K562 (cell line): ENCODE results near the gene PRPF8. TPM values are rescaled to one million over a fixed set of nuclear protein-coding genes. Genes with fewer than 3 reads are reported as not detected.

ENCODE experiments used
- EGR1 ChIP-seq: fragments of 450-650 bp; conservative IDR thresholded peaks from 2 replicates; pipeline ENCODE4 v1.6.1; 2017; ENCODE audit warnings: mild to moderate bottlenecking
- EP400 ChIP-seq: fragments of 450-650 bp; IDR thresholded peaks from 2 replicates; pipeline ENCODE4 v1.6.1; 2017; ENCODE audit warnings: antibody characterized with exemption, mild to moderate bottlenecking, moderate library complexity
- HDAC2 ChIP-seq: fragments of 450-650 bp; IDR thresholded peaks from 2 replicates; pipeline ENCODE4 v1.6.1; 2016; ENCODE audit warnings: mild to moderate bottlenecking
- HLTF ChIP-seq: fragments of 450-650 bp; IDR thresholded peaks from 2 replicates; pipeline ENCODE4 v1.6.1; 2016
- KAT8 ChIP-seq: fragments of 450-650 bp; IDR thresholded peaks from 2 replicates; pipeline ENCODE4 v1.6.1; 2016; ENCODE audit warnings: low read depth, mild to moderate bottlenecking
- LEF1 ChIP-seq: fragments of 450-650 bp; IDR thresholded peaks from 2 replicates; pipeline ENCODE4 v1.6.1; 2016; ENCODE audit warnings: mild to moderate bottlenecking
- POLR2H ChIP-seq: IDR thresholded peaks from 2 replicates; pipeline ENCODE4 v1.6.1; 2016; ENCODE audit warnings: missing genetic modification characterization, low read depth, mild to moderate bottlenecking, control low read depth, missing compliant biosample characterization, moderate library complexity
- RBM39 ChIP-seq: fragments of 200-400 bp; formaldehyde crosslinking; optimal IDR thresholded peaks from 2 replicates; pipeline ENCODE3; 2018; ENCODE audit warnings: low read depth, low read length
- REST ChIP-seq, 2 experiments: fragments of 450-650 bp; formaldehyde crosslinking in 1 of 2; IDR thresholded peaks; 2 replicates each; pipeline versions ENCODE4 v1.4.0 to v1.6.1; 2014 to 2020; ENCODE audit warnings: mild to moderate bottlenecking in 2 of 2, borderline replicate concordance in 1 of 2, low read depth in 1 of 2
- SNRNP70 ChIP-seq: fragments of 200-400 bp; formaldehyde crosslinking; optimal IDR thresholded peaks from 2 replicates; pipeline ENCODE3; 2017; ENCODE audit warnings: low read depth, low read length
- TSHZ1 ChIP-seq: fragments of 250-450 bp; sonication (Bioruptor Pico); IDR thresholded peaks from 2 replicates; pipeline ENCODE4 v1.4.0; 2020; ENCODE audit warnings: mild to moderate bottlenecking, moderate library complexity
- ZNF398 ChIP-seq: fragments of 250-450 bp; sonication (Bioruptor Pico); IDR thresholded peaks from 2 replicates; pipeline ENCODE4 v1.8.0; 2021; ENCODE audit warnings: moderate library complexity, mild to moderate bottlenecking, inconsistent platforms
- polyA plus RNA-seq, 8 experiments: library from polyadenylated mRNA; depleted of rRNA in 4 of 8; stranded (reverse) in 5 of 8; unstranded in 3 of 8; fragments of >200 nt; fragmentation: Nextera tagmentation in 2 of 8; fragmentation: Illumina TruSeq in 1 of 8; extraction: Ambion mirVana in 2 of 8; extraction: Trizol in 1 of 8; gene quantifications; 2 replicates each; pipeline versions ENCODE4 v1.2.1 to v1.2.3, GENCODE V29; 2011 to 2014; ENCODE audit warnings: inconsistent platforms in 1 of 8, missing spikeins in 1 of 8
- total RNA-seq, 7 experiments: library from RNA; depleted of rRNA in 6 of 7; stranded (reverse); fragments of >200 nt in 6 of 7; fragmentation: Illumina TruSeq in 2 of 7; extraction: Trizol in 2 of 7; gene quantifications; 2 replicates each; pipeline versions ENCODE4 v1.2.1 to v1.2.3, GENCODE V29; 2011 to 2021; ENCODE audit warnings: low replicate concordance in 1 of 7
- TF ChIP-seq, protein P1 (sequence below), 2 experiments: fragments of 250-450 bp in 1 of 2; fragments of 450-650 bp in 1 of 2; sonication (Bioruptor Pico) in 1 of 2; IDR thresholded peaks; 2 replicates each; pipeline versions ENCODE4 v1.6.1 to v1.8.0; 2016 to 2021; ENCODE audit warnings: mild to moderate bottlenecking in 2 of 2, moderate library complexity in 2 of 2, missing compliant biosample characterization in 1 of 2, missing genetic modification characterization in 1 of 2

Gene PRPF8
- total and polyA plus RNA-seq, 9 of the 15 experiments (the other 6 are each of a cell fraction or from before 2014, with no cell fraction given) = 64.3 to 294 (median 85.9) TPM

GRCh38 chr17:1648173-1648962 lies 36.3 kb downstream of the PRPF8 start (continued):
- TF ChIP-seq REST (IDR thresholded peaks at IDR 0.05; ENCODE audit: borderline replicate concordance) = peak; percentile 27; the same call in 1 of the 2 replicates
- TF ChIP-seq REST (CRISPR knock-in tag; IDR thresholded peaks at IDR 0.05; ENCODE audit: low read depth) = 0 out of 2 replicates have a peak, but pooled peaks have one; percentile 20
- no peak for TF ChIP-seq RBM39
- TF ChIP-seq EP400 = no peak
- TF ChIP-seq TSHZ1 (CRISPR knock-in tag) = no peak
- TF ChIP-seq KAT8 = no peak
- TF ChIP-seq EGR1 = peak; percentile 51
- no peak for TF ChIP-seq POLR2H
- TF ChIP-seq, protein P1, sequence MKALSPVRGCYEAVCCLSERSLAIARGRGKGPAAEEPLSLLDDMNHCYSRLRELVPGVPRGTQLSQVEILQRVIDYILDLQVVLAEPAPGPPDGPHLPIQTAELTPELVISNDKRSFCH (CRISPR knock-in tag; IDR thresholded peaks at IDR 0.05) = no peak
- TF ChIP-seq, protein P1 (tag; IDR thresholded peaks at IDR 0.05) = no peak
- TF ChIP-seq LEF1 = no peak
- no peak for TF ChIP-seq HLTF
- no peak for TF ChIP-seq ZNF398 (CRISPR knock-in tag)
- TF ChIP-seq SNRNP70 = no peak
- TF ChIP-seq HDAC2 = 0 out of 2 replicates have a peak, but pooled peaks have one; percentile 16
